ENCODE data around the gene VGF.

GRCh38 chr7:101189109-101189508, 23.7 kb upstream of the VGF start:
- TF ChIP-seq POLR2AphosphoS5 (IDR thresholded peaks at IDR 0.05; ENCODE audit: borderline replicate concordance, low read depth, low read length) (no peak), FOXP2 (optimal IDR thresholded peaks at IDR 0.05; ENCODE audit: control extremely low read depth, extremely low read length, insufficient read depth) (no peak)

All from SK-N-MC (cell line).